GM18526 (cell line): ENCODE results near the gene CCDC83.

Experiments used
- POLR2A ChIP-seq: IDR thresholded peaks from 3 replicates; pipeline ENCODE4 v1.6.1; 2011; ENCODE audit not compliant: insufficient read length; ENCODE audit errors: extremely low read depth

Gene CCDC83

DNA sequence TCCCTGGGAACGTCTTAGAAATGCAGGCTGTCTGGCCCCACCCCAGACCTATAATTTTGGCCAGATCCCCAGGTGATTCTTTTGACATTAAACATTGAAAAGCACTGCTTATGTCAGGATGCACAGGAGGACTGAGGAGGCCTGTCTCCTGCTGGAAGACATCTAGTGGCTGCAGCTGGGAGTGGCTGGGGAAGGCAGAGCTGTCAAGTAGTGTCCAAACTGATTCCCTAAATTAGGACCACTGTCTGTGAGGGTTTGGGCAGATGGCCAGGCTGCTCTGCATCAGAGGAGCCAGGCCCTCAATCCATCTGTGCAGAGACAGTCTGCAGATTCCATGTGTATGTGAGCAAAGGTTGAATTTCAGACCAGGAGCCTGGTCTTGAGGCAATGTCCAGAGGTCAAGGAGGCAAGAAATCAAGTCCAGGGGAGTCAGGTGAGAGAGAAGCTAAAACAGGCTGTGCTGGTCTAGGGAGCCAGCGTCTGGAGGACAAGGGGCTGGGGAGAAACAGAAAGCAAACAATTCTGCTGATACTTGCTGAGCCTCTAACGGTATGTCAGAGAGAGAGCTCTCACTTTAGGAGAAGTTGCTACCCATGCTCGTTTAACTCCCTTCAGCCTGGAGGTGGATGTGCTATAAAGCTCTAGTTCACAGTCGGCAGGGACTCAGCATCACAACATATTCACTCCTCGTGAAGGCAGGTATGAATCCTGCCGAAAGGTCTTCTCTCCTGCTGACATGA, 28.9 kb upstream of the CCDC83 start:
- no peak for TF ChIP-seq POLR2A

DNA sequence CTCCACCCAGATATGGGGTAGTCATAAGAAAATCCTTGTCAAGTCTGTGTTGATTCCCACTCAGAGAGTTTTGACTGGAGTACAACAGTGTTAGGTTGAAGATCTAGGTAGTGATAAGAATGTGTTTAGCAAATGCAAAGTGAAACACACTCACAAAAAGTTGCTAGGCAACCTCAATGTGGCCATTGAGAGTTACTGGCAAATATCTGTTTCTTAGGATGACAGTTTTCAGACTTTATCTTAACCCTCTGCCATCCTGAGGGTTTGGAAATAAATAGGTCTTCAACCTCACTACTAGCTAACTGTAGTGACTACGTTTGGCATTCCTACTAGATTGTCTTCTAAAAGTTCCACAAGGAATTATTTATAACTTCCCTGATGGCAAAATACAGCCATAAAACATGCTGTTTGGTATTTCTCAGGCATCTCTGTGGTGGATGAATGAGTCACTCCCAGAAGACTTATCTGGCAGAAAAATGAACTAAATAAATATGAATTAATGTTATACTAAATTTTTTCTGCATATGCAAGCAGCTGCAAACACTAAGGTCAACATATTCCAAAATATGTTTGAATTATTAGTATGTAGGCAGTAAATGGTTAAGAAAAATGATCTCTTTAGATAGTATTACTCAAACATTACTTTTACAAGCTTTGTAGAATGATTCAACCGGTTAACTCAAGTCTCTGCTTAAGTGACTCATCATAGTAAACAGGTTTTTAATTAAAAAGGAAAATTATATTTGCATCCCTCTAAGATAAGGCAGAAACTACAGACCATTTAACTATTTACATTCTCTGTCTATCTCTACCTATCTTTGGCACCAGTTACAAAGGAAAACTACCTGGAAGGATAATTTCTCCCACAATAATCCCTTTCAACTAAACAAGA, 27.2 kb upstream of the CCDC83 start:
- TF ChIP-seq POLR2A = no peak

DNA sequence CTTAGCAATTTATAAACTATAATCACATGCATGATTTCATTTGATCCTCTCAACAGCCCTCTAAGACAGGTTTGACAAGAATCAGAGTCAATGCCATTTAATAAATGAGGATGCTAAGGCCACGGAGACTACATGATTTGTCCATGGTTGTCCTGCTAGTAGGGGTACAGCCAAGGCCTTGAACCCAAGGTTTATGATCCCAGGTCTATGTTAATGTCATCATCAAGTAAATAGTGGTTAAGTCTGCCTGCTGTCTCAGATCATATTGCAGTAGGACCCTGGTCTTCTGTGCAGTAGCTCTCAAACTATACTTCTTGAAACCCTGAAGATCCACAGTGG, 26.6 kb upstream of the CCDC83 start:
- no peak for TF ChIP-seq POLR2A

DNA sequence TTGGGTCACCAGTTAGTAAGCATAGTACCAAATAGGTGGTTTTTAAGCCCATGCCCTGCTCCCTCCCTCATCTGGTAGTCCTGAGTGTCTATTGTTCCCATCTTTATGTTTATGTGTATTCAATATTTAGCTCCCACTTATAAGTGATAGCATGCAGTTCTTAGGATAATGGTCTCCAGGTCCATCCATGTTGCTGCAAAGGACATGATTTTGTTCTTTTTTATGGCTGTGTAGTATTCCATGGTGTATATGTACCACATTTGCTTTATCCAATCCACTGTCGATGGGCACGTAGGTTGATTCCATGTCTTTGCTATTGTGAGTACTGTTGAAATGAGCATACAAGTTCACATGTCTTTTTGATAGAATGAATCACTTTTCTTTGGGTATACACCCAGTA, 26.0 kb upstream of the CCDC83 start:
- no peak for TF ChIP-seq POLR2A

DNA sequence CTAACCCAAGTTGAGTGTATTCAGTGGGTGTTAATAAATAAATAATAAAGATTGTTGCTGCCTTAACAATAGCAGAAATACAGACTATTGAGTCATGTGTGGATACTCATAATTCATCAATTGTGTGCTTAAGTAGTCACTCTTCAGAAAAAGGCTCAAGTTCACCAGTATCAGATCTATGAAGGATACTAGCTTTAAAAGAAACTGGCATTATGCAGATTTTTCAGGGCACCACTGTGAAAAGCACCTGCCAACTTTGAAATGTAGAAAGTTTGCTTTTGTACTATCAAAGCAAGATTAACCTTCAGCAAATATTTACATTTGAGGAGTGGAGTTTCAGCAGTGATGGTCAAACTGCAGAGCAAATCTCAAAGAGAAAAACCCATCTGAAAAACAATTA, 24.1 kb upstream of the CCDC83 start:
- TF ChIP-seq POLR2A = no peak

DNA sequence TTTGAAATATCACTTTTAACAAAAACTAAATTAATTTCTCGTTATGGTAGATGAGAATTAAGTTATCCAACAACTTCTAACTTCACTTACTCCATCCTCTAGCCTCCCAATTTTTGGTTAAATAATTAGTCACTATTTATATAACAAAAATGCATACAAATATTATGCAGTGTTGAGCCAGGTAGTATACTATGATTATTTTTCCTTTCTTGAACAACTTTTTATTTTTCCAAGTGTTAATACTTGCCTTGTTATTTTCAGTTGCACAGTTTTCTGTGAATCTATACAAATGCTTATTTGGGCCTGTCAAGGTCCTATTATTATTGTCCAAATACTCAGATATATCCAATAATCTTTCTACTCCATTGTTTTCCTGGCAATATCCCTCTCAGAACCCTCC, 19.9 kb upstream of the CCDC83 start:
- no peak for TF ChIP-seq POLR2A

DNA sequence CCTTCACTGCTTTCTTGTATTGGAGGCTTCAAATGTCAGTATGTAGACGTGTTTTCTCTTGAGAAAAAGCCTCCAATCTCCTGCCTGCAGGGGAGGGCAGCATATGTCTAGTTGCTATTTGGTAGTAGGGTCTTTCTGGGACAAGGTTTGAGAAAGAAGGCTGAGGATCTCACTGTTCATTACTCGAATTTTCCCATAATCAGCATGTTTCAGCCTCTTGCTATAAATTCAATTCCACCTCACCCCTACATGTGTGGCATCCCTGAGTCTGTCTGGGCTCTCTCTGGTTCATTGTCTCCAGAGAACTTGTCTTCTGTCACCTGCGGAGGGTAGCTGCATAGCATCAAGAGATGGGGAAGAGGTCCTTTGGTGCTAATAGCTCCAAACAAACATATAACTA, 19.5 kb upstream of the CCDC83 start:
- TF ChIP-seq POLR2A = no peak

DNA sequence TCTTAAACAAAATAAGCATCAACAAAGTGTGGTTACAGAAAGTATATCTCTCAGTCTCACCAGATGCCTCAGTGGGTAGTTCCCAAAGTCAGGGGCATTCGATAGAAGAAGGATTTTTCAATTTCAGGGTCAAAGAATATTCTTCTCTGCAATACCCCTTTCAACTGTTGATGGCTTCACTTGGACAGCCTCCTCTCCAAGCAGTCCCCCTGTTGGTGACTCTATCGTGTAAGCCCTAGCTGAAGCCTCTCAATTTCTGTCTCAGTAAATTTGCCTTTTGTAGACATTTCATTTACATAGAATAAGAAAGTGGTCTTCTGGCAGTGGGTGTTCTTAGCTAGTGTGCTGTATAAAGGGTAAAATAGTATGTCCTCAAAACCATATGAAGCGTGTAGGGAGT, 11.3 kb upstream of the CCDC83 start:
- no peak for TF ChIP-seq POLR2A

DNA sequence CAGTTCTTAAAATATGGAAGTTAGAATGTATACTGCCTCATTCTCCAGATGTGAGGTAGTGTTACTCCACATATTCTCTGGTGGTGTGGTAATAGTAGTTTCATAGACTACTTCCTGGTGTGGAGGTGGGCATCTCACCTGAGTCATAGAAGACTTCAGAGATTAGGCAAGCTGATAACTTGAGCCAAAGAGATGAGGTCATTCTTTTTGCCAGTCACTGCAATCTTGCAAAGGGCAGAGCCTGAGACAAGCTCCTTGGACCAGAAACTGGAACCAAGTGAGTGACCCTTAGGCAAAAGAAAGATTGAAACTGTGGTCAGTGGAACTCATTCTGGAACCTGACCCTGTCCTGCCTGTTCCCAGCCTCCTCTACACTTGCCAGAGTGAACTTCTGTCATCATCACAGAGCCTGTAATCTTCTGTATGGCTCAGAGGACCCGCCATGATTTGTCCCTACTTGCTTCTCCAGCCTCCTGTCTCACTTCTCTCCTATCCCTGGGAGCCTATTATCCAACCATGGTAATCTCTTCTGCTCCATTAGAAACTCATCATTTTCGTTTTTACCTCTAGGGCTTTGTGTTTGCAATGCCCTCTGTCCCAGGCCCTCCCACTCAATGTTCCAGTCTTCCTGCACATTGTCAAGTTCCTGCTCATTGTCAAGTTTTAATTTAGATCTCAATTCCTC, 10.6 kb upstream of the CCDC83 start:
- no peak for TF ChIP-seq POLR2A

DNA sequence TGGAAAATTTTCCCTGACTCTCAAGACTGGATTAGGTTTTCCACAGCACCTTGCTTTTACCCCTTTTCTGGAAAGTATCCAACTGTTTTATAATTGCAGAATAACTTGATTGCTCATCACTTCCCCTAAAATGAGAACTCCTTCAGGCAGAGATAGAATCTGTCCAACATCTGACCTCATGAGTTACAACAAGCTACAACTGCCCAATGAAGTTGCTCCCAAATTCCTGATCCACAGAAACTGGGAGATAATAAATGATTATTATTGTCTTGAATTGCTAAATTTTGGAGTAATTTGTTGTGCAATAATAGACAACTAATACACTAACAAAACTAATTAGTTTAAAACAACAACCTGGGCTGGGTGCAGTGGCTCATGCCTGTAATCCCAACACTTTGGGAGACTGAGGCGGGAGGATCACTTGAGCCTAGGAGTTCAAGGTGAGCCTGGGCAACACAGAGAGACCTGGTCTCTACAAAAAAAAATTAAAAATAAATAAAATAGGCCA, 10.0 kb upstream of the CCDC83 start:
- TF ChIP-seq POLR2A = no peak

DNA sequence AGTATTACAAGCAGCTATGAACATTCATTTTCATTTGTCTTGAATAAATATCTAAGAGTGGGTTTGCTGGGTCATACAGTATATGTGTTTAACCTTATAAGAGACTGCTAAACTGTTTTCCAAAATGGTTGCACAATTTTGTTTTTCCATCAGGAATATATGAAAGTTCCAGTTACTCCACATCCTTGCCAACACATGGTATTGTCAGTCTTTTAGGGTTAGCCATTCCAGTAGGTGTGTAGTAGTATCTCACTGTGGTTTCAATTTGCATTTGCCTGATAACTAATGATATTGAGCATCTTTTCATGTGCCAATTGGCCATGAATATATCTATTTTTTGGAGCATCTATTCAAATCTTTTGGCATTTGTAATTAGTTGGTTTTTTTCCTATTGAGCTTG, 7.7 kb upstream of the CCDC83 start:
- TF ChIP-seq POLR2A = no peak

DNA sequence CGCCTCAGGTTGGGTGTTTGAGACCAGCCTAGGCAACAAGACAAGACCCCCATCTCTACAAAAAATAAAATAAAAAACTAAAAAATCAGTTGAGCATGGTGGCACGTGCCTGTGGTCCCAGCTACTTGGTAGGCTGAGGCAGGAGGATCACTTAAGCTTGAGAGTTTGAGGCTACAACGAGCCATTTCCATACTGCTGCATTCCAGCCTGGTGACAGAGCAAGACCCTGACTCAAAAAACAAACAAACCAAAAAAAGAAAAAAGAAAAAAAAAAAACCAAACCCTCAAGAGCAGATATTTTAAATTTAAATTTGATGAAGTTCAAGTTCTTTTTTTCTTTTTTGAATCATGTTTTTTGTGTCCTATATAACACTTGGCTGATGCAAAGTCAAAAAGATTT, 7.2 kb upstream of the CCDC83 start:
- no peak for TF ChIP-seq POLR2A

DNA sequence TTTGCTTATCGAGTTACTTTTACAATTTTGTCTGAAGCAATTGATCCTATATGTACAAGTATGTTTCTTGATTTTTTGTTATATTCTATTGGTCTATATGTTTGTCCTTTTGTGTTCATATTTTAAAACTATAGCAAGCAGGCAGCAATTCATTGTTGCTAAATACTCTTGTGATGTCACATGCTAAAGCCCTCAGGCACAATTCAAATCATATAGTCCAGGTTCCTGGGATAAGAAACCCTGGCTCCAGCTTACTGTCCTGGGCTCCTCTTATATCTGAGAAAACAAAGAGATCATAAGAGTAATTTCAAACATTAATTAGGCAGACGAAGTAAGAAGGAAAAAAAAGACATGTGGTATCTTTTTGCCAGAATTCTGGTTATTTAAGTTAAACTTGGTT, 6.6 kb upstream of the CCDC83 start:
- no peak for TF ChIP-seq POLR2A

DNA sequence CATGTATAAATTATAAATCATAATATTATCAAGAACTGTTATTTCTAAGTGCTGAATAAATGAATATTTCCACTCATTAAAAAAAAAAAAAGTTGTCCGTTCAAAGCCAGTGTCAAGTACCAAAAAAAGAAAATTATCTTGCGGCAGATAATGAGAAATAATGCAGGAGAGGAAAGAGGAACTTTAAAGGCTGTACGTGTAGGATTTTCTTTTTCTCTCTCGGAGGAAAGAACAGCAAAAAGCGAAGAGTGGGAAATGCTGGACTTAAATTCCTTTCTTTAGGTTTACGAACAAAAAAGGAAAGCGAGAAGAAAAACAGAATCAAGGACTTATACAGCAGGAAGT, 999 bp upstream of the CCDC83 start:
- TF ChIP-seq POLR2A = no peak

DNA sequence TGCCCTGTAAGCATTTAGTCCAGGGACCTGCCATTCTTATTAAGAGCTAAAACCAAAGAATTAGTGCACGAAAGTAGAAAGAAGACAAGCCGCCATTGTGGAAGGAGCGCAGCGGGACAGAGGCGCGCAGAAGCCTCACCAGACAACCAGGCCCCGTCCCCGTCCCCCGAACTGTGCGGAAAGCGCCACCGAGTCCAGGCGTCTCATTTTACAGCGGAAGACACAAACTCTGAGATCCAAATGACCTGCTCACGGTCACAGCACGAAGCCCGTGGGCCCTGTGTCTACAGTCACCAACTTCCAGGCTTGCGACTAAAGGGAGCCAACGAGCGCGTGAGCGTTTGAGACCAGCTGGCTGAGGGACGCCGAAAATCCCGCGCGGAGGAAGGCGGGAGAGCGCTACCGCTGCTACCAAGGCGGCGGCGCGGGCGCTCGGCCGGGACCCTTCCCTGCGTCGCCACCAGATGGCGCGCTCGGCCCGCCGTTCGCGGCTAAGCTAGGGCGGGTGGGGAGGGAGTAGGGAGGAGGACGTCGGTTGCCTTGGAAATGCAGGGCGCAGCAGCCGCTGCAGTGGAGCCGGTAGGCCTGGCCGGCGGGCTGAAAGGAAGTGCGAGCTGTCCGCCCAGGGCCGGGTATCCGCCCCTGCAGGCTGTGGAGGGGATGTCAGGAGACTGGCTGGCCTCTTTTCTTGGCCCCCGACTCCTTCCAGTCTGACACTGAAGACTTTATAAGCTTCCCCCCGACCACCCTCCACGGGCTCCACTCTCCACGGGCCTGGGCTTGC, 434 bp upstream of the CCDC83 start:
- TF ChIP-seq POLR2A = peak; percentile 37
